Endometrial microvascular endothelial cells (primary cell): ENCODE measurements around the gene PTPN1. TPM values are rescaled to one million over a fixed set of nuclear protein-coding genes. Genes with fewer than 3 reads are reported as not detected.
"Not testable (repeated sequence)": the region's sequence is repeated elsewhere in the genome, so short reads cannot be mapped to it uniquely, and the experiment has no call there.

ENCODE experiments used
- in situ Hi-C: cut with HindIII; loops from 2 replicates; pipeline ENCODE4 v1.10.0; 2017; ENCODE audit warnings: low sequenced_read_pairs, low pct_unique_long_range_greater_than_20kb; ENCODE audit errors: inconsistent ontology term
- total RNA-seq: library from RNA; depleted of rRNA; stranded (reverse); fragments of >200 nt; gene quantifications from one replicate; pipeline ENCODE4 v1.2.3, GENCODE V29; 2015; ENCODE audit errors: inconsistent ontology term

The PTPN1 gene
- total RNA-seq, 1 donor from 2014 or later = 89.3 TPM

DNA sequence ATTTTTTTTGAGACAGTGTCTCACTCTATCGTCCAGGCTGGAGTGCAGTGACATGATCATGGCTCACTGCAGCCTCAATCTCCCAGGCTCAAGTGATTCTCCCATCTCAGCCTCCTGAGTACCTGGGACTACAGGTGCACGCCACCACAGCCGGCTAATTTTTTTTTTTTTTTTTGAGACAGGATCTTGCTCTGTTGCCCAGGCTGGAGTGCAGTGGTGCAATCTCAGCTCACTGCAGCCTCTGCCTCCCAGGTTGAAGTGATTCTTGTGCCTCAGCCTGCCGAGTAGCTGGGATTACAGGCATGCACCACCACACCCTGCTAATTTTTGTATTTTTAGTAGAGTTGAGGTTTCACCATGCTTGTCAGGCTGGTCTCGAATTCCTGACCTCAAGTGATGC is 2.4 kb upstream of the PTPN1 start:
- in situ Hi-C loops = not testable (repeated sequence)

DNA sequence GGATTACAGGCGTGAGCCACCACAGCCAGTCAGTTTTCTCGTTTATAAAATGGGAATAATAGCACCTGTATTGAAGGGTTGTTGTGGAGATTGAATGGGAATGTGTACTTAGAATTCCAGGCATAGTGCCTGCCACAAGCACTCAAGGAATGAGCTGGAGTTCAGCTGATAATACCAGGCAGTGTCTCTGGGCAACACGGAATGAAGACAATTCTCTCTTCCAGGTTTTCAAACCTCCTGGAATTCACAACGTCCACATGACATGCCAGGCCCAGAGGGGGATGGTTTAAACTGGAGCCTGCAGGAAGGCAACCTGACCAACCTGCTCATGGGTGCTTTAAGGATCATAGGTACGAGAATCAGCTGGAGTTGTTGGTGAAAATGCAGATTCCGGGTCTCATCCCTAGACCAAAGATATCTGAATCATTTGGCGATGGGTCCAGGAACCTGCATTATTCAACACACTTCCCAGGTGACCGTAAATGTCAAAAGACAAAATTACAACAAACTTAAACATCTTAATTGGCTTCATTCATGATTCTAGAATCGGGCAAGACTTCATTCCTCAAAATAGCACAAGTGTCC is 1.9 kb upstream of the PTPN1 start:
- in situ Hi-C loops = no loop called here

DNA sequence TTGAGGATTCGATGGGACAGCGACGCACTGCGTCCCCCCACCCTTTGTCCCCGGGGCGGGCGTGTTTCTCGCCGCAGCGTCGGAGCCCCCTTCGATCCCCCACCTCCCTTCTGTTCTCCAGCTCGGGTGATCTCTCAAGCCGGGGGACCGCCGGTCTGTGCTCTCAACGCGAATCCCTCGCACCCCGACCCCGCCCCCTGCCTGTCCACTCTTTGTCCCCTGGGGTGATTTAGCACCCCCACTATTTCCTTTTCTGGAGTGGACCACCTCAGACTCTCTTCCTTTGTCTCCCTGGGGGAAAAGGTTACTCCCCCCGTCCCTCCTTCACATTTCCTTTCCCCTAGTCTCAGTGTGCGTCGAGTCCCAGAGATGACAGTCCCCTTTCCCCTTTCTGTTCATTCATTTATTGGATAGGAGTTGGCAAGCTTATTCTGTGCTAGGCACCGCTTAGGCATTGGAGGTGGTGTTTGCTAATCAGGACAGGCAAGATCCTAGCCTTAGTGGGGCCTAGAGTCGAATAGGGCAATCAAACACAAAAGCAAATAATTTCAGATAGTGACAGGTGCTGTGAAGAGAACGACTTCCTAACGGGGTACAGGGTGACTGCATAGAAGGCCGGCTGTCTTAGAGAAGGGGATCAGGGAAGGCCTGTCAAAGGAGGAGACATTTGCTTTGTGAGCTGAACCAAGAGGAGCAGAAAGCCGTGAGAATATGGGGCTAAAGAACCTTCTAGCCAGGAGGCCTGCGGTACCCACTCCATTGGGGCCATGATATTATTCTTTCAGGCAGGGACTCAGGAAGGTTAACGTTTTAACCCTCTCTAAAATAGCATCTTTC is 741 bp downstream of the PTPN1 start:
- in situ Hi-C loops = no loop called here

DNA sequence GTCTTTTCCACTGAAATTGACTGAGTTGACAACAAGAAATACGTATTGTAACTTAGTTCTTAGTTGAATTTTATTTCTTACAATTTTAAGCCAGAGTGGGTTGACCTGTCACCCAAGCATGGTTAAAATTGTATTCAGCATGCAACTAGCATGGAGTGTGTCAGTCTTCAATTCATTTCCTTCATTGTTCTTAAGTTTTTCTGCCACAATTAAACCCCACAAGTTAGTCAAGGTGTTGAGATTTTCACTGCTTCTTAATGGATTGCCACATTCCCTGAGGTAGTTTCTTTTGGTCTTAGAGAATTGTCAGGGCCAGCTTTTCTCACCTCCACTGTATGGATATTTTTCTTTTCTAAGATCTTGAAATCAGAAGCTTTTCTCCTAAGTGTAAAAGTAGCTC is 2.1 kb downstream of the PTPN1 start:
- in situ Hi-C loops = no loop called here

DNA sequence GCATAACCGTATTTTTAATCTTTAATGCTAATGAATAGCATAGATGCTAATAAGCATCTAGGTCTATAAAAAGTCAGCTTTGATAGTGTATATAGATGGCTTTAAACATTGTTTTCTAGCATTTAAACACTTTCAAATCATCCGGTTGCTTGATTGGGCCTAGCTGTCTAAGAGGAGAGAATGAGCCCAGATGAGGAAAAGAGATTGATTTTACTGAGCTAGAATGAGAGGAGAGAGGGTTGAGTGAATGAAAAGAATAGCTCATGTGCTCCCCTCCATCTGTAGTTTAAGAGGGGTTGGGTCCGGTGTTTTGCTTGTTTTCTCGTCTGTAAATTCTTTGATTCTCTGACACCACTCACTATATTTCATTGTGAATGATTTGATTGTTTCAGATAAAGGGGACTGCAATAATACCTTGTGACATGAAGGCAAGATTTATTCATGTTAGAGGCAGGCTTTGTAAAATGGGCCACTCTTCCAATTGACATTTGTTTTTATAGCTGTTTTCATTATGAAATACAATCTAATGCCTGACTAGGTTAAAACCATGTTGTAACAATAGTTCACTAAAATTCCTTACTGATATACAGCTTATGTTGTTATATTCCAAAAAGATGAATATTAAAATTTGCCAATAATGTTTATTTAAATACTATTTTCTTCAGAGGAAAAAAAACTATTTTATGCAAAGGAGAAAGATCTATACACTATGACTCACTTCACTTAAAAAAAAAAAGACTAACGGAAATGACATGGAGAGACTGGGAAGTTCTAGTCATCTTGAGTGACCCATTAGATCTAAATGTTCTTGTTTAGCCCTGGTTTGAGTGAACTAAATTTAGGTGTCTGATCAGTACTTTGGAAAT is 3.2 kb downstream of the PTPN1 start:
- in situ Hi-C loops = no loop called here

DNA sequence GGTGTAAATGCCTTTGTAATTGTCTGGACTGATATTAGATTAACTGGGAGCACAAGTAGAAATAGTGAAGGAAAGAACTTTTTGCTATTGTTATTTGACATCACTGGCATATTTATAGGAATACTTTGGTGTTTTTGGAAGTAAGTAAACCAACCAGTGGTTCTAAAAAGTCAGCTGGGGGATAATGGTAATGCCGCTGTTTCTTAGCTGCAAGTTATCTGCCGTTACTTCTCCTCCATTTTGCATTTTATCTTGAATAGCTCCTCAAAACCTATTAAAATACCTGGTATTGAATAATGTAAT is 3.8 kb downstream of the PTPN1 start:
- in situ Hi-C loops = no loop called here

DNA sequence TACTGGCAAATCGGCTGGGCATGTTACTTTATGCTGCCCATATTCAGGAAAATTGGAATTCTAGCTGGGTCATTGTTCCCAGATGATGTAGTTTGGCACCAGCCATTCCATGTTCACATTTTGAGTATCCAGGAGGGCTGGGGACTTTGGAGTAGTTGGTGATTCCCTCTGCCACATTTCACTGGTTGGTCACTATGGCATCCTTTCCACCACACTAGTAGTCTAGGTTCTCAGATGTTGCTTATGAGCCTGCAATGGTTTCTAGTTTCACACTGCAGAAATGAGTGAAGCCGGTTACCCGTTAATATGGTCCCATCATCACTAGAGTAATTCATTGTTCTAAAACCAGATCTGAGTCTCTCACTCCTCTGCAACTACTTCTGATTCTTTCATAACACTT is 4.6 kb downstream of the PTPN1 start:
- in situ Hi-C loops = no loop called here

DNA sequence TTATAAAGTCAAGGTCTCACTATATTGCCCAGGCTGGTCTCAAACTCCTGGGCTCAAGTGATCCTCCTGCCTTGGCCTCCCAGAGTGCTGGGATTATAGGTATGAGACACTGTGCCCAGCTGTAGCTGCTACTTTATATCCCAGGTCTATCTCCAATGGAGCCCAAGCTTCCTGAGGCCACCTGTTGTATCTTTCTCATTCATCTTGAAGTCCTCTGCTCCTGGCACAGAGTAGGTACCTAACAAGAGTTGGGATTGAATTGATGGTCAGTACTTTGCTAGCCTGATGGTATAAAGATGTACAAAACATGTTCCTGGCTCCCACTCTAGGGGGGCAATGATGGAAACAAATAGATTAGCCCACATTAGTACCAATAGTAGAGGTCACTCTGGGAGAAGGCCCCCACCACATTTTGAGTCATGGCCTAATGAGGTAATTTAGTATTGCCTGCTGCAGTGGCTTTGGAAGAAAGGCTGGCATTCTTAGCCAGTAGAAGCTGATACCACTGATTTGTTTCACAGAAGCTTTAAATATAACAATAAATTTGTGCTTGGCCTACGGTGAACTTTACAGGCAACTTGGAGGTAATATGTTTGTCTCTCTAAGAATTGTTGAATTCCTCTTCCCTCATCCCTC is 5.4 kb downstream of the PTPN1 start:
- in situ Hi-C loops = no loop called here

DNA sequence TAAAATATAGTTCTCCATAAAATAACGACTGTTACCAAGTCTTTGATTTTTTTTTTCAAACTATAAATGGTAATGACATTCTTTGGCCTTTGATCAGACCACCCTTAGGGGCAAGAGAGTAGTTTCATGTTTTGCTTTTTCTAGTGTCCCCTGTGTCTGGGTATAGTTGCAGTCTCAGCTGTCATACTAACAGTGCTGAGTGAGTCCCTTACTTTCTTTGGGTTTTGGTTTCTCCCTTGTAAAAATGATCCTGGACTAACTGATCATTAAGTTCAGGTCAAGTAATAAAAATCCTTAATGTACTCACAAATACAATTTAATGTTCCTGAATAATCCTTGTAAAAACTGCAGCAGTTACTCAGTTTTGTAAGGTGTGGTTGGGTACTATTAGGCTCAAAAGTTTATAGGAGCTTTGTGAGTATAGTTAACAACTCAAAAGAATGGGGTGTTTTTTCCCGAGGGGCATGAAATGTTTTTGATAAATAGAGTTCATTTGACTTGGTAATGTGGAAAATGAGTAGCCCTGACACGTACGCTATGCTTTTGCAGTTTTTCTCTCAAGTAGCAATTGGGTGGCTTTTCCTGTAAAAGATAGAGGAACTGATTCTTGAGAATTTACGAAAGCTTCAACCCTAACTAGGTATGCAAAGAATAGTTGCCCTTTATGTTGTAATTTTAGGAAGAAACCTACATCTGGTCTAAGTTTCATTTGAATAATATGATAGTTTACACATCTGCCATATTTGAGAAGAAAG is 6.2 kb downstream of the PTPN1 start:
- in situ Hi-C loops = no loop called here

DNA sequence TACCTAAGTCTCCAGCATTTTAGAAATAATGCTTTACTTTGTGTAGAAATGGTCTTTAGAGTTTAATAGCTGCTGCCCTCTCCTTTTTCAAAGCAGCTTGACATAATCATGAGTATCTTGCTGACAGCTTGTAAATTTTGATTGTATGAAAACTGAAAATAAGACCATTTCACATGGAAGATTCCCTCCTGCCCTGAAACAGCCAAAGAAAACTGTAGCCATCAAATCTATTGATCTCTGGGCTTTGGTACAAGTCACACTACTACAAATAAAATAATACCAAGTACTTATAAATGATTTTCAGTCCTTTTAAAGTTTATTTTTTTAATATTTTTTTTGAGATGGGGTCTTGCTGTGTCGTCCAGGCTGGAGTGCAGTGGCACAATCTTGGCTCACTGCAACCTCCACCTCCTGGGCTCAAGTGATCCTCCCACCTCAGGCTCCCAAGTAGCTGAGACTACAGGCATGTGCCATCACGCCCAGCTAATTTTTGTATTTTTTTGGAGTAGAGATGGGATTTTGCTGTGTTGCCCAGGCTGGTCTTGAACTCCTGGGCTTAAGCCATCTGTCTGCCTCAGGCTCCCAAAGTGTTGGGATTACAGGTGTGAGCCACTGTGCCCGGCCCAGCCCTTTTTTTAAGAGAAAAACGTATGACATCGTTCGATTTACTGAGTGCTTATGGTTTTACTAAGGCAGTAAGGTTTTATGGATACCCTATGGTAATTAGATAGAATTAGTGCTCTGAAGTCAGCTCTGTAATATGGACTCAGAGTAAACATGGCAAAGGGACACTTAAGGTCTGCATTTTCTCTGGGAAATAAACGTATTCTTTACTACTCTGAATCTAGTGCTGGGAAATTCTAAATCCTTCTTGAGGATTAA is 7.0 kb downstream of the PTPN1 start:
- in situ Hi-C loops = no loop called here

DNA sequence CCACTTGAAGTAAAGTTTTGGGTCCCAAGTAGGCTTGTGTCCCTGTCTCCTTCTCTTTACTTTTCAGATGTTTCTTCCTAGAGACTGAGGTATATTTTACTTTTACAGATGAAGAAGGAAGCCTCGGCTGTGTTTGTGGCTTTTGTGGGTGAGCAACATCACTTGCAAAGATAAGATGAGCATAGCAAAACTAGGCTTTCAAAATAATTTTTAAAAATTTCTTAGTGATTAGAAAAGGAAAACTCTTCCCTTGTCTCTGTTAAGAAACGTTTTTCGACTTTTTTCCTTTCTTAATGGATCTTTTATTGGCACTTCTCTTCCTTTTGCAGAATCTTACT is 7.6 kb downstream of the PTPN1 start:
- in situ Hi-C loops = no loop called here

DNA sequence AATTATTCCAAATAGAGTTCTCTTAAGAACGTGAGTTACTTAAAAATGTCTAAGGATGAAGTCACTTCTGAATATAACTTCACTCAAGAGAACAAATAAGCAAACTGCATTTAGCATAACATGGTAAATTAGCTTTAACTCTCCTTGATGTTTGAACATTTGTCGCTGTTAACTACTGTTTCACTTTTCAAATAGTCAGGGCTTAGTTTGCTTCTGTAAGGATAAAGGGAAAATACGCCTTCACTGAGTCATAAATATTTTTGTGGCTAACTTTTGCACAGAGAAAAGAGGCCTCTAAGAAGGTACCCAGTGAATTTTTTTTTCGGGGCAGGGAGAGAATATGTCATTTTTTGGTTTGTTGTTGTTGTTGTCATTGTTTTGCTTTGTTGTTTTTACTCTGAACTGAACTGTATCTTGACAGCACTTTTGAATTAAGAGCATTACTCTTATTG is 8.1 kb downstream of the PTPN1 start:
- in situ Hi-C loops = no loop called here

DNA sequence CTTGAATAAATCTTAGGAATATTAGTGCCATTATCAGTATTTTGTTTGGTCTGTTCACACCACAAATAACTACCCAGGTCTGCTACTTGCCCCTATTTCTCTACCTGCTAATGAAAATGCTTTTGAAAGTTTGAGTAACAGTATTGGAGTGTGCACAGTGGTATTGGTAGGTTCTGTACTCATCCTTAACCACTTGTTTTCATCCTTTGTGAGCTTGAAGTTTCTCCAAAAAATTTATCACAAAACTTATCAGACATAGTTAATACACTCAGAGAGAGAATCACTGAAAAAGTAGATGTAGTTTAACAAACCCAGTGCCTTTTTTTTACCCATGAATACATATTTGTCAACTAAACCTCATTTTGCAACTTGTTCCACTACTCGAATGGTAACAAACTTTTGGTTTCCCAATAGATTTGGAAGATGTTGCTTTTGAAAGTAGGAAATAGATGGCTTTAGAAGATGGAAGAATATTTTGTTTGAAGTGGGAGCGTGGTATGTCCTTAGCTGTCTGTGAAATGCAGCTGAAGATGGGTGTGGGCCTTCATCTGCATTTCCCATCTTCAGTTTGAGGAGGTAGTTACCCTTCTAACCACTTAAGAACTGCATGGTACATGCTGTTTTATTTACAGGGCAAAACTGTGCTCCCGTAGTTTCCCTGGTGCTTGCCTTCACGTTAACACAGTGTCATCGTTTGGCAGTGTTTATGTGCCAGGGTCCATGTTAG is 9.0 kb downstream of the PTPN1 start:
- in situ Hi-C loops = no loop called here

DNA sequence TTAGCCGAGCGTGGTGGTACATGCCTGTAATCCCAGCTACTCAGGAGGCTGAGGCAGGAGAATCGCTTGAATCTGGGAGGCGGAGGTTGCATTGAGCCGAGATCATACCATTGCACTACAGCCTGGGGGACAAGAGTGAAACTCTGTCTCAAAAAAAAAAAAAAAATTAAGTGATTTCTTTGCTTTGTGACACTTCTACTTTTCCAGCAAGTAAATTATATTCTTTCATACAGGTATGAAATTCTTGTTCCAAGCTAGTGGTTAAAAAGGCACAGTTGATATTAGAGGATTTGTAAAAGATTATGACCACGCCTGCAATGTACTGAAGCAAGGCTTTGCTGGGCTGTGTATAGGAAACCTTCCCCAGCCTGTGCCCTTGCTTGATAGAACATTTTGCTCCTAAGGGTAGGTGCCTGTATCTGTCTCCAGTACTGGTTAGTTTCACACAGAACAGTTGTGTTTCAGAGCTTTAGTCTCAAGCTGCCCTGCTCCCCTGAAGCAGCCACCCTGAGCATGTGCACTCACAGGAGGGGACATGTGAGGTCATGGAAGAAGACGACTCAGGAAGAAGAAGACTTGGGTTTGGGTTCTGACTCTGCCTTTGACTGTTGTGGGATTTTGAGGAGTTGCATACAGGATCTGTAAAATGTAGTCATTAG is 10.2 kb downstream of the PTPN1 start:
- in situ Hi-C loops = no loop called here

DNA sequence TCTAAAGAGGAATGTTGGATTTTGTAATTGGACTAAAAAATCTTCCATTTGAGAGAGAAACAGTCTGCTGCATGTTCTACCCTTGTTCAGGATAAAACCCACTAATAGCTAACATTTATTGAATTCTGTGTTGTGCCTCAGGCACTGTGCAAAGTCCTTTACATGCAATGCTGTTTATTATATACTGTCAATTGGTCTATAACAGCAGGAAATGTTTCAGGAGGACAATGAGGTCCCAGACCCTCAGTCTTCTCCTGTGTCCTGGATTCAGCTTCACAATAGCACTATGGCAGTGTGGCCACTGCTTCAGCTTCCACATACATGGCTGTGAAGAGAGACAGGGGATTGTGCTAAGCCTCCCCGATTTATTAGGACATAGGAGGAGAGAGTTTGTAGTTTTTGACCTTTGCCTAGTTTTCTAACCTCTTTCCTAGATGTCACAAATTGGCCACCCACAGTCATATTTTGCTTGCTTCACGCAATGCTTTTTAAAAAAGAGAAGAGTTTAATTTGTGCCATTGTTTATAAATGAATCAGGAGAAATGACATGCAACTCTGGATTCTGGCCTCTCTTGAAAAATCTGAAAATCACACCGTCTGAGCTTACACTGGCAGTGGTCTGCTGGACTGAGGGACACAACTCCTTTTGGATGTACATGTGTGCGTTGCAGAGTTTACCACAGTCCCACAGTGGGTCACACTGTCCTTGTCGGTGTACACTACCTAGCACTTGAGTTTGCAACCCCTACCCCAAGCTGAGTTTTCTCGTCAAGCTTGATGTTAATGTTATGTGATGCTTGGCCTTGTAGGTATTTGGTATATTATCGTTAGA is 11.3 kb downstream of the PTPN1 start:
- in situ Hi-C loops = no loop called here

DNA sequence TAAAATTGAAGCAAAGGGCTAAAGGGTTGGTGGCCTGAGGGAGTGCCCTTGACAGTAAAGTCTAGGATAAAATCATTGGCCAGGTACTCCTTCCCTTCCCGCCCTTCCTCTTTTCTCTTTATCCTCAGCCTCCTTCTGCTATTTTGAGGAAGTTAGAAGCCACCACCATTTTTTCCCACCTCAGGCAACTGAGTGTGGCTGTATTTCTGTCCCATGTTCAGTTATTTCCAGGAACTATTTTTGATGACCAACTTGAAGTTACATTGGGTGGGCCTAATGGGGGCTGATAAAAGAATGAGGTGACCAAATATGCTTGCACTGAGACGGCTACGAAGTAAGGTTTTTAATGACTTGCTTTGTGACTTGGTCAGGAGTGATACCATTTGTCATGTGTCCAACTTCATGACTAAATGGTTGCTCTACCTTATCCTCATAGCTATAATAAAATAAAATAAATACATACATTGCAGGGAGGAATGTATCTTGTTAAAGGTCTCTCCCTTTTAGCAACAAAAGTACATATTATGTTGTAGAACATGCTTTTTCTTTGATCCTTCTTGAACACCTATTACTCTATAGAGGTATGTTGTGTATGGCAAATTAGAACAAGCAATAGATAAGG is 12.0 kb downstream of the PTPN1 start:
- in situ Hi-C loops = no loop called here
